SIG-M5 (cell line): ENCODE results near the gene ZDHHC7.

Experiments
- DNase-seq: peaks from one replicate; lab custom pipeline; 2025; lab: John Stamatoyannopoulos, UW

Gene ZDHHC7

DNA sequence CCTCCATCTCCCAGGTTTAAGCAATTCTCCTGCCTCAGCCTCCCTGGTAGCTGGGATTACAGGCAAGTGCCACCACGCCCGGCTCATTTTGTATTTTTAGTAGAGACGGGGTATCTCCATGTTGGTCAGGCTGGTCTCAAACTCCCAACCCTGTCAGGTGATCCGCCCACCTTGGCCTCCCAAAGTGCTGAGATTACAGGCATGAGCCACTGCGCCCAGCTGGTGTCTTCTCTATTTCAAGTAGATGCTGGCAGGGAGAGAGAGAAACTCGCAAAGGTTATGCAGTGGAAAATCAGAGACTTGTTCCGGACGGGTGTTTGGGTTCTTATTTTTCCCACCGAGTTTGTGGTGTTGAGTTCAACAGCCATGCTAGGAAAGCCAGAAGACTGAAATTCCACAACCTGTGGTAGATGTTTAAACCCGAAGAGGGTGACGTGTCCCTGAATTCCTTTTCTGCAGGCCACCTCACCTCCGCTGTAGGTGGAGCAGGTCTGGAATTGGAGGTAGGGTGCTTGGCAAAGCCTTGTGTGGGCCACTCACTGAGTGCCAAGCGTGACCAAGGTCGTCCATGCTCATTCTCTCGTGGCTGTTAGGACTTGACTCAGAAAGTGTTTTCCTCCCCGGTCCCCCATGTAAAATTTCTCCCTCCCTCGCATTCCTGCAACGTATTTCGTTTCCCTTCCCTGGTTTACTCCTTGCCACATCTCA, 7.3 kb upstream of the ZDHHC7 start:
- no peak for DNase-seq

DNA sequence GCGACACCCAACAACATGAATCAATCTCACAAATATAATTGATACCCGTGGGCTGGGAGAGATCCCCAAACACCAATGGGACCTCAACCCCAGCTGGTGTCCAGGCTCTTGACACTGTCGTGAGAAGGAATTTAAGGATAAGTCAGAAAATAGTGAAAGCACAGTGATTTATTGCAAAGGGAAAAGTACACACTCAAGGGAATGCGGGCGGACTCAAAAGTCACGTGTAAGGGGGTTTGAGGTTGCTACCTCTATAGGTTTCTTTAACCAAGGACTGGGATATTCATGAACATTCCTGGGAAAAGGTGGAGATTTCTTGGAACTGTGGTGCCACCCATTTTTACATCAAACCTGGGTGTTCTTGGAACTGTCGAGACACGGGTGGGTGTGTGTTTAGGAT, 6.3 kb upstream of the ZDHHC7 start:
- no peak for DNase-seq

DNA sequence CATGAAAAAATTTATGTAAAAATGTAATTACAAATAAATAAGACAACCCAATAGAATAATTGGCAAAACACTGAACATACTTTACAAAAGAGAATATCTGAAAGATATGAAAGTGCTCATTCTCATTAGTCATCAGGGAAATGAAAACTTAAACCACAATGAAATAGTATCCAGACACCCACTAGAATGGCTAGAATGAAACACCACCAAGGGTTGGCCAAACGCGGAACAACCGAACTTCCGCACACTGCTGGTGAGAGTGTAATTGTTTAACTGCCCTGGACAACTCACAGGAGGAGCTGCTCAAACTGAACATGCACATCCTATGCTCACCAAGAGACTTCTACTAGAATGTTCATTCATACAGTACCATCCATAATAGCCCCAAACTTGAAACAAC, 5.8 kb upstream of the ZDHHC7 start:
- peak; percentile 22 for DNase-seq

DNA sequence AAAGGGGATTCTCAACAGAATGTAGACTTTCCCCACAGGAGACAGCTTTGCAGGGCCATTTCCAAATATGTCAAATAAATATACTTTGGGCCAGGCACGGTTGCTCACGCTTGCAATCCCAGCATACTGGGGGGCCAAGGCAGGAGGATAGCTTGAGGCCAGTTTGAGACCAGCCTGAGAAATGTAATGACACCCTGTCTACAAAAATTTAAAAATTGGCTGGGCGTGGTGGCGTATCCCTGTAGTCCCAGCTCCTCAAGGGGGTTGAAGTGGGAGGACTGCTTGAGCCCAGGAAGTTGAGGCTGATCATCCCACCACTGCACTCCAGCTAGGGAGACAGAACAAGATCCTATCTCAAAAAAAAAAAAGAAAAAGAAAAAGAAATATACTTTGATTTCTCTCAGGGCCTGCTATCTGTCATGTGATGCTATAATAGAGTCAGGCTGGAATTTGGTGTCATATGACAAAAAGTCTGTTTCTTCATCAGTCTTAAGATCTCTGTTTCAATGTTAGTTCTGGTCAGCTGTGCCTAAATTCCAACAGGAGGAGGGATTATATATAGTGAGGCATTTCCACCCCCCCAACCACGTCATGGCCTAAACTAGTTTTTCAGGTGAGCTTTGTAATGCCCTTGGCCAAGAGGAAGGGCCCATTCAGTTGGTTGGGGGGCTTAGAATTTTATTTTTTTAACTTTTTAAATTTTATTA, 4.3 kb upstream of the ZDHHC7 start:
- no peak for DNase-seq

DNA sequence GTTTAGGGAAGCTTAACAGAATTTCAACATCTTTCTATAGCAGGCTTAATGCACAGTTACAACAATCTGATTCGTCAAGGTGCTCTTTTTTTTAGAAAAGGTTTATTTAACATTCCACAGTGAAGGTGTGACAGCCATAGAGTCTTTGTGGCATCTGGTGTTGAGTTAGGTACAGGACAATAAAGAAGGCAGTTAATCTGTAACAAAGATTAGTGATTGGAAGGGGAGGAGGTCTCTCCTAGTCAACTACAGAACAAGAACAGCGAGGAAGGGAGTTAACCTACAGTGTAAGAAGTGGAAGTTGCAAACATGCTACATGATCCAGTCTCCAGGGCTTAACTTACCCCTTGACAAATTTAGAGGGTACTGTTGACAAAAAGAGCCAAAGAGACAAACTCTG, 3.0 kb upstream of the ZDHHC7 start:
- no peak for DNase-seq

DNA sequence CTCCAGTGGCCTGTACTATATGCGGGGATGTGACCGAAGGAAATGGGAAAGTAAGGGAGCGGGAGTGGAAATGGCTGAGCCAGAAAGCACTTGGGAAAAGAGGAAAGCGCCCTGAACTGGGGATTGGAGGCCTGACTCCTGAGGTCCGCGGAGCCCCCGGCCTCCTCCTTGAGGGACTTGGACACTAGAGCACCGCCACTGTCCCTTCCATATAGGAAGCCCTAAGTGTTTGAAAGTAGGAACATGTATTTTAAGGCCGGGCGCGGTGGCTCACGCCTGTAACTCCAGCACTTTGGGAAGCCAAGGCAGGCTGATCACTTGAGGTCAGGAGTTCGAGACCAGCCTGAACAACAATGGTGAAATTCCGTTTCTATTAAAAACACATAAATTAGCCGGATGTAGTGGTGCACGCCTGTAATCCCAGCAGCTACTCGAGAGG, 530 bp upstream of the ZDHHC7 start:
- no peak for DNase-seq

DNA sequence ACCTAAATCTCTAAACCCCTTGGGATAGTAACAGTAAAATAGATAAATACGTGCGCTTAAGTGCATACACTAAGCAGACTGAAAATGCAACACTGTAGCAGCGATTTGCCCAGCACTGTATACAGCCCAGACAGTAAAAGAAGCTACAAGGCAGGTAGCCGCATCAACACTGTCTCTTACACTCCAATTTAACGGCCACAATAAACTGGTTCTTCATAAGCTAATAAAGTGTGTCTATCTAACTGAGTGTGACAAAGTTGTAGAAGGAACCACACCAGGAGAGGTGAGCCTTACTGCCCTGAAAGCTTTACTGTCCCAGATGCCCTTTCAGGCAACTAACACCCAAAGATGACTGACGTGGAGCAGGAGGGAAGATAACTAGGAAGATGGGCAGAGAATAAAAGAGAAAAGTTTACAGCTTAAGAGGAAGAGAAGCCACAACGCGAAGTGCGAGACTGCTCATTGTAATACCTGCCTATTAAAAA, 847 bp downstream of the ZDHHC7 start:
- no peak for DNase-seq

DNA sequence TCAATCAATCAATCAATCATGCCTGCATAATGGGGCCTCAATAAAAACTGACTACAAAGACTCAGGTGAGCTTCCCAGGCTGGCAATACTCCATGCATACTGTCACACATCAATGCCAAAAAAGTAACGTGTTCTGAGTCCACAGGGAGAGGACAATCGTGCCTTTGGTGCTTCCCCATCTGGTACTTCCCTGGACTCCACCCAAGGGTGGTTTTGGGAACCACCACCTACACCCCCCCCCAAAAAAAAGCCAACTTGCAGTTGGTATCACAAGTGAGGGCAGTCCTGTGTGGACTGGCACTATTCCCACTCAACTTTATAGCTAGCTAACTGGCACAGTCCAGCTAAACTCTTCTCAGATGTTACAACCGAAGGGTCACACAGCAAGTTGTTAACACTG, 3.1 kb downstream of the ZDHHC7 start:
- no peak for DNase-seq

DNA sequence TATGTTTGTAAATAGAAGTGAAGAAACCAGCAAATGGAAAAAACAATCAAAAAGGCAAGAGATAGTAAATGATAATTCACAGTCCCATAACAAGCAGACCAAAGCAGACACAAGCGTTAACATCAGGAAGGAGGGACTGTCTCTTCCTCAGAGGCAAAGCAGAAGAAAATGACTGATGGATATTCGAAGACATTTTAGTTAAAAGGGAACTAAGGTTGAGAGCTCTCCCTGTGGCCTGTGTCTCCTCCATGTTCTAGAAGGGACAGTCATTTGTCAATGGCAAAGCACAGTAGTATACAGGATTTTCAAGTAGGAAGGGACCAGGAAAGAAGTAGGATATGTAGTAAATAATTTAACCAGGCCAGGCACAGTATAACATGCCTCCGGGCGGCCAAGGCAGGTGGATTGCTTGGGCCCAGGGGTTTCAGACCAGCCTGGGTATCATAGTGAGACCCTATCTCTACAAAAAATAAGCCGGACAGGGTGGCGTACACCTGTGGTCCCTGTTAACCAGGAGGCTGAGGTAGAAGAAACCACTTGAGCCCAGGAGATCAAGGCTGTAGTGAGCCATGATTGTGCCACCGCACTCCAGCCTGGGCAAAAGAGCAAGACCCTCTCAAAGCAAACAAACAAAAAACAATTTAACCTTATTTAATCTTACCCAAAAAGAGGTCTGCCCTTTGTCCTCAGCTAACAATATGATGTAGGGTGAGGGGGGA, 3.7 kb downstream of the ZDHHC7 start:
- DNase-seq: no peak

DNA sequence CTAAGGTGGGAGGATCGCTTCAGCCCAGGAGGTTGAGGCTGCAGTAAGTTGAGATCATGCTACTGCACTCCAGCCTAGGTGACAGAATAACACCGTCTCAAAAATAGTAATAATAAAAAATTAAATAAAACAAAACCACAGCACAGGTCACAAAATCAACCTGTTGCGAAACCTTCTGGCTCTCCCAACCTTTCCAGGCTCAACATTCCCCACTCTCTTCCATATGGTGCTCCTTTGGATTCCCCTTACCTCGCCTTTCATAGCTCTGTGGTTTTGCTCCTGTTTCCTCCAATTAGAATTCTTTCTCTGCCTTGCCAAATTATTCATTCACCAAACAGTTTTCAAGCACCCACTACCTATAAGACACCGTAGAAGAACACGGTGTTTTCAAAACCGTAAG, 4.7 kb downstream of the ZDHHC7 start:
- DNase-seq: no peak

DNA sequence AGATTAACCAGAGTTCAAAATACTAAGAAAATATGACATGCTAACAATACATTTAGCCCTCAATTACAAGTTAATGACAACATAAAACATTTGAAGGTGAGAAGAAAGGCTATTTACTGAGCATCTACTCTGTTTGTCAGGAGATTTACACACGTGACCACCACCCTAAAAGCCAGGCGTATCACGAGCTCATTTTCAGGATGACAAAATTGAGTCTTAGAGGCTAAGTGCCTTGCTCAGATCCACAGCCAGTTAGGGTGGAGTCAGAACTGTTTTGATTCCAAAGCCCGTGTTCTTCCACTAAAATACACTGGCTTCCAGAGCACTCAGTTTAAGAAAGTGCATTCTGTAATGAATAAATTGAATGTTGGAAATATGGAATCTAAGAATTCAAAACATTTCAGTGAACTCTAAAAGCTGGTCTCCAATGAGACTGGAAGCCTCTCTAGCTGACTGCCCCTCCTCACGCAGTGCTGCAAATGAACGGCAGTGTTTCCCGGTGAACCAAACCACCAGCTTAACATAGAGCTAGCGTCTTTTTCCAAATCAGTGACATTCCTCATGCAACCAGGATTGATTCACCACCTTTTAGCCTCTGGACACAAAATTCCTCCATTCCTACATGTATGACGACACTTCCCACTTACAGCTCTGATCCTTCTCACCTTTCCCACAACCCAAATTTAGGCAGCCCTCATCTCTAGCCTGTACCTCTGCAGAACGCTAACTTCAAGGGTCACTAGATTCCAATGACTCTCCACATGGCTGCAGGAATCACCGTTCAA, 5.9 kb downstream of the ZDHHC7 start:
- DNase-seq: no peak

DNA sequence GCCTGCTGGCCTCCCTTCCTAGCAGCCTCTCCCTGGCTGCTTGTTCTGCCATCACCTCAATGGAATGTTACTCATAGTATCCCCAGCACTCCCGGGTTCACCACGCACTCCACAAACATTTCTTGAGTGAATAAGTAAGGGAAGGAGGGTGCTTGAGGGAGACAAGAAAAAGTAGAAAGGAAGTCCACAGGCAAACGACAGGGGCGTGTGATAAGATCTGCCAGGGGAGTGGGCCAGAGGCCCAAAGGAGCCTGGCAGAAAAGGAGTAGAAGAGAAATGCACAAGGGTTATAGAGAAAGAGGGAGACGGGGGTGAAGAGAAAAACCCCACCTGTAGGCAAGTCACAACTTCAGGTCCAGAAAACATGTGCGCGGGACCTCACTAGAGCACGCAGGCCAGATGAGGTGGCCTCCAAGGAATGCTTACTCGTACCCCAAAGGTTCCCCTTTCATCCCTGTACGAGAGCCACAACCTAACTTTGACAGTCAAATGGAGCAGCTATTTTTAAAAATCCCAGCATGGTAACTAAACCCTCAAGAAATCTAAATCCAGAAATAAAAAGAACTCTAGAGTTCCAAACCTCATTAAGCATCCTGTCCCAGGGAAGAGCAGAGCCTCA, 6.6 kb downstream of the ZDHHC7 start:
- DNase-seq: no peak

DNA sequence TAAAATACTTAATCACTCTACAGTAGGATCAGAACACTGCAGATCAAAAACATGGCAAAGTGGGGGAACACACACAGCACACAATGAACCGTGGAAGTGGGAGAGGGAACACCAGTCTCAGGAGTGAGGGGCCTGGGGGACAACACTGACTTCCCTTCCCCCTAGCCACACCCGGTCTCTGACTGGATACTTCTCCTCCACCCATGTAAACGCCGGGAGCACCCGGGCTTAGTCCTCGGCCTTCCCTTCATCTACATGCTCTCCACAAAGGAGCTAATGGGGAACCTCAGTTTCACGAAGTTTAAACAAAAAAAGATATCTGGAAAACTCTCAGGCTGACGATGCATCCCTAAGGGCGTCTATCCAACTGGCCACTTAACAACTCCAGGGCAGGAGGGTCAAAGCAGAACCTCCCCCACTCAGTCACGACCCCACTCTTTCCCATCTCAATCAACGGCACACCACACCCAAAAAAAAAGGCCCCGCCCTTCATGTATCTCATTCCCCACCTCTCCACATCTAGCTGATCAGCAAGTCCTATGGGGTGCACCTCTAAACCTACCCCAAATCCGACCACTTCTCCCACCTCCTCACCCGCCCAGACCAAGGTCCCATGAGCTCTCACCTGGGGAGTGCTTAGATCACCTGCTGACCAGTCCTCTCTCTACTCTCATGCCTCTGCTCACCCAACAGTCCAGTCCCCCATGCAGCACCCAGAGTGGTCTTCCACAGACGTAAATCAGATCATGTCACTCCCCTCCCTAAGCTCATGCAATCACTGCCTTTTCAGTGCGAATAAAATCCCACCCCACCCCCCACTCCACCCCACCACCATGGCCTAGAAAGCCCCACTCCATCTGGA, 7.4 kb downstream of the ZDHHC7 start:
- no peak for DNase-seq

DNA sequence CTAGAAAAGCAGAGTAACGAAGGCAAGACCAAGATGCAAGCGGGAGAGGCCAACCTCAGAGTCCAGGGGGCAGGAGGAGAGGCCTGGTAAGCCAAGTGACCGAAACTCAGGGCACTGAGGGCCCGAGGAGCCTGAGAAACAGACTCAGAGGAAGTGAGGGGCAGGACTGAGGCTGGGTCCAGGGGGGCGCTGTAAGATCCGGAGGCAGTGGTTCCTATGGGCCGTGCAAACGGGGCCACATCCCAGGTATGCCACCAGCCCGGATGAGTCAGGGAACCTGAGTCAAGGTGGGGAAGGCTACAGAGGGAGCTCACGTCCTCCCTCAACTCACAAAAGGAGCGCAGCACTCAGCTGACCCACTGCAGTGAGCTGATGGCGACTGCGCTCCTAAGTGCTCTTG, 8.3 kb downstream of the ZDHHC7 start:
- DNase-seq: no peak

DNA sequence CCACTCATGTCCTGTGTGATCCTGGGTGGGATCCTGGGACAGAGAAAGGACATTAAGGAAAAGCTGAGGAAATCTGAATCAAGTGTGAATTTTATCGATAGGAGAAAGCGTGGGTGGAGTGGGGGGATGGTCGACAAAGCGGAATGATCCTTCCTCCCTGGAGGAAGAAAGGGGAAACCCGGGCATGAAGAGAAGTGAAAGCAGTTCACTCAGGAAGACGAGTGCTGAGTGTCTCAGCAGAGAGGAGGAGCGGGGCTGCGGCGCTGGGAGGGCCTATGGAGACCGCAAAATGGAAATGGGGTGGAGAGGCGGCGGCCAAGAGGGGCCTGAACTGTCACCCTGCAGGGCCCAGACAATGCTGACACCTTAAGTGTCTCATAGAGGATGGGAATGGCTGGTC, 8.7 kb downstream of the ZDHHC7 start:
- no peak for DNase-seq

DNA sequence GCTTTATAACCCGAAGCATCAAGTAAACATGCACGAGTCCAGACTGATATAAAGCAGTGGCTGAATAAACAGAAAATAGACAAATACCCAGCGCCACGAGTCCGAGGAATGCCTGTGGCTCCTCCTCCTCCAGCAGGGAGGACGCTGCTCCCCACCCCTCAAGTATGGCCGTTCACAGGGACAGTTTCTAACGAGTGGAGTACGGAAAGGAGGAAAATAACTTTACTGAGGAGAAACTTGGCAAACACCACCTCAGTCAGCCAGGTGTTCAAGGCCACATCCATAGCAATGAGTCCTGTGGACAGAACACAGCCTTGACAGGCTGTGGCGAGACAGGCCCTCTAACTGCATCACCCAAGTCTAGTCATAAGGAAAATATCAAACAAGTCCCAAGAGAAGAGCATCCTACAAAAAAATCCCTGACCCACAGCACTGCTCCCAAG, 9.2 kb downstream of the ZDHHC7 start:
- DNase-seq: no peak

DNA sequence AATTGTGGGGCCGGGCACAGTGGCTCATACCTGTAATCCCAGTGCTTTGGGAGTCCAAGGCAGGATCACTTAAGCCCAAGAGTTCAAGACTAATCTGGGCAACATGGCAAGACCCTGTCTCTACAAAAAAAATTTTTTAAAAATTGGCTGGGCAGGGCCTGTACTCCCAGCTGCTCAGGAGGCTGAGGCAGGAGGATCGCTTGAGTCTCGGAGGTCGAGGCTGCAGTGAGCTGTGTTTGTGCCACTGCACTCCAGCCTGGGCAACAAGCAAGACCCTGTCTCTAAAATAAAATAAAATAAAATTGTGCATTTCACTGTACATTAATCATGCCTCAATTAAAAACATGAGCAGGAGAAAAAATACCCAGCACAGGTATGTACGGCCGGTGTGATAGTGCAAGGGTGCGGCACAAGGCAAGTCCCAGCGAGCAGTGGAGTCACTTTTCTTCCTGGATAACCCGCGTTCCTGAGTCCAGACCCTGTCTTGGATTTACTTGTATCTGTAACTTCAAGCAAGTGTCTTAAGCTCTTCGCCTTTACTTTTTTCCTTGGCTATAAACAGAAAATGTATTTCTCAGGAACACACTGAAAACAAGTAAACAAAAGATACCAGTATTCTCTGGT, 11.4 kb downstream of the ZDHHC7 start:
- no peak for DNase-seq

DNA sequence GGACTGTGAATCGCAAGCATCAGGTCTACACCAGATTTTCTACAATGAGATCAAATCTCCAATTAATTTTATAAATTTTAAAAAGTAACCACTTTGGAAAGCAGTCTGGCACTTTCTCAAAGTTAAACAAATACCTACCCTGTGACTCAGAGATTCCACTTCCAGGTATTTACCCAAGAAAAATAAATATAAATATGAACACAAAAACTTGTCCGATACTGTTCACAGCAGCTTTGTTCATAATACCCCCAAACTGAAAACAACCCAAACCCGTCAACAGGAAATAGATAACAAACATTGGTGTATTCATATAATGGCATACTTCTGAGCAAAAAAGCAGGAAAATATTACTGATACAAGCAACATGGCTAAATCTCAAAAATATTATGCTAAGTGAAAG, 12.1 kb downstream of the ZDHHC7 start:
- no peak for DNase-seq

DNA sequence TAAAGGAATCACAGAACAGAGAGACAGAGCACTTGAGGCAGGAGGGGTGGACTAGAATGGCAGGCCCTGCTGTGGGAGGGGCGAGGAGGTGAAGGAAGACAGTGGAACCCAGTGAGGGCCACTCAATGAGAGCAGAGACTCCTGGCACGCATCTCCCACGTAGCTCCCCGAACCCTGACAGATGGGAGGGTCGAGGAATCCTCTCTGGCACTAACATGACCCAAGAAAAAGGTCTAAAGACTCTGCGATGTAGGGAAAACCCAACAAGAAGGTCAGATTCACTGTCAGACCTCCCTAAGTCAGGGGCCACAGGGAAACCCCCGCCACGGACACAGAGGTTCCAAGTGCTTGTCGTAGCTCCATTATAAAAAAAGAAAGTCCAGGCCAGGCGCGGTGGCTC, 15.0 kb downstream of the ZDHHC7 start:
- no peak for DNase-seq

DNA sequence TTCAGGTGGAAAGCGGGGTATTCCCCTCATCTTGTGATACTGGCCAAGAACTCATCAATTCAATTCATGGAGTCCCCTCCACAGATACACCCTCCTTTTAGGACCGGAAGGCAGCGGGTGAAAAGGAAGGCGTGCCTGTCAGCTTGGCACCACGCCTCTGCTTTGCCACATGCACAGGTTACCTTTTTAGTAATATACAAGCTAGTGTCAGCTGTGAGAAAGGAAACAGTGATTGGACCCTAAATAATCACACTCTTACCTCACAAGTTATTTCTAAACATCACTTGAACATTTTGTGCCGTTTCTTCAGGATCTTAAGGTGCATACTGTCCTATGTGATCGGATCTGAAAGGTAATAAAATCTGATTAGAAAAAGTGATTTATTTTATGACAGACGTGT, 15.7 kb downstream of the ZDHHC7 start:
- no peak for DNase-seq
